K562 (cell line): Measurements from ENCODE around the gene CAMK2A. TPM values are rescaled to one million over a fixed set of nuclear protein-coding genes. Genes with fewer than 3 reads are reported as not detected.
A peak's percentile ranks its signal among the peaks of the same experiment; 100 is the strongest.

Source experiments
- FOXJ3 ChIP-seq: sonication (generic); formaldehyde crosslinking; IDR thresholded peaks from 2 replicates; pipeline ENCODE4 v1.4.0; 2020; ENCODE audit warnings: mild to moderate bottlenecking, missing genetic modification reagents
- KLF1 ChIP-seq: fragments of 450-650 bp; IDR thresholded peaks from 2 replicates; pipeline ENCODE4 v1.6.1; 2016; ENCODE audit warnings: missing genetic modification characterization, missing compliant biosample characterization
- RAD21 ChIP-seq, 2 experiments: fragments of 250-450 bp in 1 of 2; fragments of 450-650 bp in 1 of 2; sonication (Bioruptor Pico) in 1 of 2; formaldehyde crosslinking in 1 of 2; IDR thresholded peaks in 1 of 2; conservative IDR thresholded peaks in 1 of 2; 2 replicates each; pipeline versions ENCODE4 v1.4.0 to v1.8.0; 2020 to 2022; ENCODE audit warnings: mild to moderate bottlenecking in 2 of 2, moderate library complexity in 1 of 2
- RAD51 ChIP-seq: fragments of 450-650 bp; IDR thresholded peaks from 2 replicates; pipeline ENCODE4 v1.7.1; 2016; ENCODE audit warnings: low read depth, mild to moderate bottlenecking, borderline replicate concordance
- RCOR1 ChIP-seq, 2 experiments: IDR thresholded peaks; 2 replicates each; pipeline ENCODE4 v1.6.1; 2012; ENCODE audit warnings: low read depth in 2 of 2, low read length in 2 of 2, borderline replicate concordance in 1 of 2, improper control_type of control experiment in 1 of 2
- SRF ChIP-seq, 2 experiments: fragments of 250-450, 450-650 bp in 1 of 2; sonication (Bioruptor Pico) in 1 of 2; sonication (generic) in 1 of 2; formaldehyde crosslinking; IDR thresholded peaks; 2 replicates each; pipeline versions ENCODE4 v1.5.0 to v1.5.1; 2020 to 2022; ENCODE audit warnings: mild to moderate bottlenecking in 1 of 2, missing genetic modification reagents in 1 of 2
- ZC3H11A ChIP-seq: IDR thresholded peaks from 2 replicates; pipeline ENCODE4 v1.6.1; 2012; ENCODE audit warnings: low read depth, low read length, improper control_type of control experiment
- ZNF445 ChIP-seq: fragments of 250-450 bp; sonication (Bioruptor Pico); IDR thresholded peaks from 2 replicates; pipeline ENCODE4 v1.4.0; 2020; ENCODE audit warnings: low read depth, mild to moderate bottlenecking, moderate library complexity
- polyA plus RNA-seq, 8 experiments: library from polyadenylated mRNA; depleted of rRNA in 4 of 8; stranded (reverse) in 5 of 8; unstranded in 3 of 8; fragments of >200 nt; fragmentation: Nextera tagmentation in 2 of 8; fragmentation: Illumina TruSeq in 1 of 8; extraction: Ambion mirVana in 2 of 8; extraction: Trizol in 1 of 8; gene quantifications; 2 replicates each; pipeline versions ENCODE4 v1.2.1 to v1.2.3, GENCODE V29; 2011 to 2014; ENCODE audit warnings: inconsistent platforms in 1 of 8, missing spikeins in 1 of 8
- total RNA-seq, 7 experiments: library from RNA; depleted of rRNA in 6 of 7; stranded (reverse); fragments of >200 nt in 6 of 7; fragmentation: Illumina TruSeq in 2 of 7; extraction: Trizol in 2 of 7; gene quantifications; 2 replicates each; pipeline versions ENCODE4 v1.2.1 to v1.2.3, GENCODE V29; 2011 to 2021; ENCODE audit warnings: low replicate concordance in 1 of 7
- TF ChIP-seq, protein P1 (sequence below): sonication (generic); formaldehyde crosslinking; IDR thresholded peaks from 2 replicates; pipeline ENCODE4 v1.8.0; 2022; ENCODE audit warnings: mild to moderate bottlenecking, missing genetic modification reagents, borderline replicate concordance
- TF ChIP-seq, protein P2 (sequence below), 2 experiments: fragments of 450-650 bp; formaldehyde crosslinking in 1 of 2; IDR thresholded peaks; 2 replicates each; pipeline versions ENCODE4 v1.4.0 to v1.6.1; 2014 to 2020; ENCODE audit warnings: mild to moderate bottlenecking in 2 of 2, borderline replicate concordance in 1 of 2, low read depth in 1 of 2
- TF ChIP-seq, protein P3 (sequence below): sonication (generic); formaldehyde crosslinking; IDR thresholded peaks from 2 replicates; pipeline ENCODE4 v1.5.0; 2020; ENCODE audit warnings: missing genetic modification reagents
- TF ChIP-seq, protein P4 (sequence below), 3 experiments: IDR thresholded peaks in 2 of 3; conservative IDR thresholded peaks in 1 of 3; 2 replicates each; pipeline ENCODE4 v1.5.1; 2011 to 2012; ENCODE audit warnings: low read length in 3 of 3, mild to moderate bottlenecking in 3 of 3, control low read depth in 2 of 3, improper control_type of control experiment in 1 of 3, inconsistent platforms in 1 of 3, low read depth in 1 of 3, mixed read lengths in 1 of 3, moderate library complexity in 1 of 3; ENCODE audit not compliant: insufficient read depth in 2 of 3

Gene CAMK2A
- total and polyA plus RNA-seq, 9 of the 15 experiments (the other 6 are each of a cell fraction or from before 2014, with no cell fraction given): 0.01 to 0.18 (median 0.04) TPM; not detected in 6

DNA sequence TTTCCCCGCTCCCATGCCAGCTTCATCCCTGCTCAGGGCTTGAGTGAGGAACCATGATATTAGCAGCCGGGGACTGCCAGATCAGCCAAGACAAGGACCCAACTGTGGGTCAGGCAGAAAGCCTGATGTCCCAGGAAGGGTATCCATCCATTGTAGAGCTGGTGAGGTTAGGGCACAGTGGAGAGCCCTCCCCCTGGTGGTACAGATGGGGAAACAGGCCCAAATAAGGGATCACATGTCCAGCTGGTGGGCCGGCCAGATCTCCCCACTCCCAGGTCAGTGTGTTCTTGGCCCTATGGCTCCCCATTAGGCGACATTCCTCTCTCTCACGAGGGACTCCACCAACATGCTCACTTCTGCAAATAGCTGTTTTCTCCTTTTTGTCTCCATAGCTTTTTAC, 114.0 kb downstream of the CAMK2A start (continued):
- TF ChIP-seq, protein P1, sequence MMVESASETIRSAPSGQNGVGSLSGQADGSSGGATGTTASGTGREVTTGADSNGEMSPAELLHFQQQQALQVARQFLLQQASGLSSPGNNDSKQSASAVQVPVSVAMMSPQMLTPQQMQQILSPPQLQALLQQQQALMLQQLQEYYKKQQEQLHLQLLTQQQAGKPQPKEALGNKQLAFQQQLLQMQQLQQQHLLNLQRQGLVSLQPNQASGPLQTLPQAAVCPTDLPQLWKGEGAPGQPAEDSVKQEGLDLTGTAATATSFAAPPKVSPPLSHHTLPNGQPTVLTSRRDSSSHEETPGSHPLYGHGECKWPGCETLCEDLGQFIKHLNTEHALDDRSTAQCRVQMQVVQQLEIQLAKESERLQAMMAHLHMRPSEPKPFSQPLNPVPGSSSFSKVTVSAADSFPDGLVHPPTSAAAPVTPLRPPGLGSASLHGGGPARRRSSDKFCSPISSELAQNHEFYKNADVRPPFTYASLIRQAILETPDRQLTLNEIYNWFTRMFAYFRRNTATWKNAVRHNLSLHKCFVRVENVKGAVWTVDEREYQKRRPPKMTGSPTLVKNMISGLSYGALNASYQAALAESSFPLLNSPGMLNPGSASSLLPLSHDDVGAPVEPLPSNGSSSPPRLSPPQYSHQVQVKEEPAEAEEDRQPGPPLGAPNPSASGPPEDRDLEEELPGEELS (CRISPR knock-in tag): no peak
- TF ChIP-seq, protein P2, sequence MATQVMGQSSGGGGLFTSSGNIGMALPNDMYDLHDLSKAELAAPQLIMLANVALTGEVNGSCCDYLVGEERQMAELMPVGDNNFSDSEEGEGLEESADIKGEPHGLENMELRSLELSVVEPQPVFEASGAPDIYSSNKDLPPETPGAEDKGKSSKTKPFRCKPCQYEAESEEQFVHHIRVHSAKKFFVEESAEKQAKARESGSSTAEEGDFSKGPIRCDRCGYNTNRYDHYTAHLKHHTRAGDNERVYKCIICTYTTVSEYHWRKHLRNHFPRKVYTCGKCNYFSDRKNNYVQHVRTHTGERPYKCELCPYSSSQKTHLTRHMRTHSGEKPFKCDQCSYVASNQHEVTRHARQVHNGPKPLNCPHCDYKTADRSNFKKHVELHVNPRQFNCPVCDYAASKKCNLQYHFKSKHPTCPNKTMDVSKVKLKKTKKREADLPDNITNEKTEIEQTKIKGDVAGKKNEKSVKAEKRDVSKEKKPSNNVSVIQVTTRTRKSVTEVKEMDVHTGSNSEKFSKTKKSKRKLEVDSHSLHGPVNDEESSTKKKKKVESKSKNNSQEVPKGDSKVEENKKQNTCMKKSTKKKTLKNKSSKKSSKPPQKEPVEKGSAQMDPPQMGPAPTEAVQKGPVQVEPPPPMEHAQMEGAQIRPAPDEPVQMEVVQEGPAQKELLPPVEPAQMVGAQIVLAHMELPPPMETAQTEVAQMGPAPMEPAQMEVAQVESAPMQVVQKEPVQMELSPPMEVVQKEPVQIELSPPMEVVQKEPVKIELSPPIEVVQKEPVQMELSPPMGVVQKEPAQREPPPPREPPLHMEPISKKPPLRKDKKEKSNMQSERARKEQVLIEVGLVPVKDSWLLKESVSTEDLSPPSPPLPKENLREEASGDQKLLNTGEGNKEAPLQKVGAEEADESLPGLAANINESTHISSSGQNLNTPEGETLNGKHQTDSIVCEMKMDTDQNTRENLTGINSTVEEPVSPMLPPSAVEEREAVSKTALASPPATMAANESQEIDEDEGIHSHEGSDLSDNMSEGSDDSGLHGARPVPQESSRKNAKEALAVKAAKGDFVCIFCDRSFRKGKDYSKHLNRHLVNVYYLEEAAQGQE (IDR thresholded peaks at IDR 0.05; ENCODE audit: borderline replicate concordance): peak; percentile 54; the same call in 1 of the 2 replicates
- TF ChIP-seq, protein P2 (CRISPR knock-in tag; IDR thresholded peaks at IDR 0.05; ENCODE audit: low read depth): no peak
- TF ChIP-seq RCOR1 (IDR thresholded peaks at IDR 0.05; ENCODE audit: borderline replicate concordance in 1 of 2, low read depth in 2 of 2, low read length in 2 of 2) (peak in 1 of 2 experiments; percentile 53; a peak in 1 of 4 replicates), RAD21 (CRISPR knock-in tag; conservative IDR thresholded peaks at IDR 0.05 in 1 of 2, IDR thresholded peaks at IDR 0.05 in 1 of 2) (peak; percentile 47 to 57; a peak in 3 of 4 replicates), FOXJ3 (CRISPR knock-in tag) (no peak), KLF1 (tag) (no peak), ZC3H11A (no peak), SRF (CRISPR knock-in tag; IDR thresholded peaks at IDR 0.05) (peak; percentile 53 to 97; a peak in 3 of 4 replicates), ZNF445 (no peak), RAD51 (peak; percentile 62)
- TF ChIP-seq, protein P3, sequence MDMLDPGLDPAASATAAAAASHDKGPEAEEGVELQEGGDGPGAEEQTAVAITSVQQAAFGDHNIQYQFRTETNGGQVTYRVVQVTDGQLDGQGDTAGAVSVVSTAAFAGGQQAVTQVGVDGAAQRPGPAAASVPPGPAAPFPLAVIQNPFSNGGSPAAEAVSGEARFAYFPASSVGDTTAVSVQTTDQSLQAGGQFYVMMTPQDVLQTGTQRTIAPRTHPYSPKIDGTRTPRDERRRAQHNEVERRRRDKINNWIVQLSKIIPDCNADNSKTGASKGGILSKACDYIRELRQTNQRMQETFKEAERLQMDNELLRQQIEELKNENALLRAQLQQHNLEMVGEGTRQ (CRISPR knock-in tag): peak; percentile 66
- TF ChIP-seq, protein P4, sequence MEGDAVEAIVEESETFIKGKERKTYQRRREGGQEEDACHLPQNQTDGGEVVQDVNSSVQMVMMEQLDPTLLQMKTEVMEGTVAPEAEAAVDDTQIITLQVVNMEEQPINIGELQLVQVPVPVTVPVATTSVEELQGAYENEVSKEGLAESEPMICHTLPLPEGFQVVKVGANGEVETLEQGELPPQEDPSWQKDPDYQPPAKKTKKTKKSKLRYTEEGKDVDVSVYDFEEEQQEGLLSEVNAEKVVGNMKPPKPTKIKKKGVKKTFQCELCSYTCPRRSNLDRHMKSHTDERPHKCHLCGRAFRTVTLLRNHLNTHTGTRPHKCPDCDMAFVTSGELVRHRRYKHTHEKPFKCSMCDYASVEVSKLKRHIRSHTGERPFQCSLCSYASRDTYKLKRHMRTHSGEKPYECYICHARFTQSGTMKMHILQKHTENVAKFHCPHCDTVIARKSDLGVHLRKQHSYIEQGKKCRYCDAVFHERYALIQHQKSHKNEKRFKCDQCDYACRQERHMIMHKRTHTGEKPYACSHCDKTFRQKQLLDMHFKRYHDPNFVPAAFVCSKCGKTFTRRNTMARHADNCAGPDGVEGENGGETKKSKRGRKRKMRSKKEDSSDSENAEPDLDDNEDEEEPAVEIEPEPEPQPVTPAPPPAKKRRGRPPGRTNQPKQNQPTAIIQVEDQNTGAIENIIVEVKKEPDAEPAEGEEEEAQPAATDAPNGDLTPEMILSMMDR (IDR thresholded peaks at IDR 0.05 in 2 of 3, conservative IDR thresholded peaks at IDR 0.05 in 1 of 3; ENCODE audit: insufficient read depth in 2 of 3, low read depth in 1 of 3, low read length in 3 of 3): peak; percentile 70 to 75 (median 72)
